GM12878 (cell line): ENCODE measurements around the gene PSMG3.

ENCODE experiments used
- BCL11A ChIP-seq: IDR thresholded peaks from 2 replicates; pipeline ENCODE4 v1.6.1; 2011; ENCODE audit warnings: low read depth, low read length
- CTCF ChIP-seq, 3 experiments: IDR thresholded peaks in 2 of 3; conservative IDR thresholded peaks in 1 of 3; 2 replicates each; pipeline ENCODE4 v1.5.1; 2011; ENCODE audit warnings: low read depth in 3 of 3, low read length in 3 of 3, mild to moderate bottlenecking in 3 of 3, control low read depth in 2 of 3, moderate library complexity in 2 of 3, inconsistent platforms in 1 of 3, mixed read lengths in 1 of 3; ENCODE audit not compliant: control insufficient read depth in 2 of 3, insufficient read depth in 1 of 3; ENCODE audit errors: extremely low read depth in 1 of 3

GRCh38 chr7:1526271-1526754, 43.5 kb downstream of the PSMG3 start:
- TF ChIP-seq BCL11A: no peak
- no peak for TF ChIP-seq CTCF (IDR thresholded peaks at IDR 0.05 in 2 of 3, conservative IDR thresholded peaks at IDR 0.05 in 1 of 3; ENCODE audit: control insufficient read depth in 2 of 3, extremely low read depth in 1 of 3, insufficient read depth in 1 of 3, low read depth in 3 of 3, low read length in 3 of 3)
